Astrocyte (in vitro differentiated cells and primary cell): ENCODE measurements around the gene VIM.

Source experiments
- CTCF ChIP-seq: IDR thresholded peaks from 2 replicates; pipeline ENCODE4 v1.5.1; 2011; ENCODE audit warnings: low read depth, mild to moderate bottlenecking, inconsistent platforms, low read length, moderate library complexity; ENCODE audit not compliant: insufficient read depth
- EZH2 ChIP-seq: IDR thresholded peaks from 2 replicates; pipeline ENCODE4 v1.6.1; 2012; ENCODE audit warnings: mild to moderate bottlenecking, low read length, inconsistent platforms; ENCODE audit not compliant: insufficient read depth

GRCh38 chr10:17208476-17208875 lies 19.6 kb upstream of the VIM start:
- TF ChIP-seq CTCF (no peak), EZH2 (no peak)
